ENCODE results near the gene ATF6. TPM values are rescaled to one million over a fixed set of nuclear protein-coding genes. Genes with fewer than 3 reads are reported as not detected.

ATF6 gene
- total and polyA plus RNA-seq, 2 donors from 2014 or later = 11.5 to 35.6 TPM

DNA sequence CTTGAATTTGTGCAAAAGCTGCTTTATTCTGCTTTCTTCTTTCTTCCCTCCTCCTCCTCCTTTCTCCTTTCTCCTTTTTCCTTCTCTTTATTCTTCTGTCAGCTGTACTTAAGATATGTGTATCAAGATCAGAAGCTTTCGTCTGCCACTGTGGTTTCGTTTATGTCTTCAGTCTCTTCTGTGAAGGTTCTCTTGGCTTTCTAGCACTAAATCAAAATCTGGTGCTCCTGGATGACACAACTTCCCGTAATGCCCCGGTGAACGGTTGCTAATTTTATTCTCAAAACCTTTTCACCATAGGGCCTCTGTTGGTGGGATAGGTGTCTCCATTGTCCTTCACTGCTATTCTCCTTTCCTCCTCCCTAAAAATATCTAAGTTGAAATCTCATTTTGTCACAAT lies 5.0 kb downstream of the ATF6 start:
- Histone ChIP-seq H3K4me3 (ENCODE audit: low read length in 3 of 3) (no peak overlapping the region), H3K9ac (ENCODE audit: low read length in 3 of 3) (no peak overlapping the region), H3K36me3 (ENCODE audit: control insufficient read depth in 2 of 3, insufficient read depth in 3 of 3, low read length in 3 of 3) (no peaks in the 10 kb centered on the region), H3K27ac (ENCODE audit: low read depth in 2 of 2, low read length in 2 of 2) (no peak overlapping the region), H3K4me1 (ENCODE audit: control insufficient read depth in 2 of 3, insufficient read depth in 2 of 3, low read depth in 1 of 3, low read length in 3 of 3) (peaks cover 0 to 7% (median 3%) of the 10 kb centered on the region in 3 donors), H3K9me3 (ENCODE audit: control insufficient read depth in 2 of 3, insufficient read depth in 1 of 3, low read length in 3 of 3) (no peaks in the 10 kb centered on the region), H3K27me3 (ENCODE audit: control insufficient read depth, insufficient read depth, low read length) (no peaks in the 10 kb centered on the region)
- TF ChIP-seq, protein P1, sequence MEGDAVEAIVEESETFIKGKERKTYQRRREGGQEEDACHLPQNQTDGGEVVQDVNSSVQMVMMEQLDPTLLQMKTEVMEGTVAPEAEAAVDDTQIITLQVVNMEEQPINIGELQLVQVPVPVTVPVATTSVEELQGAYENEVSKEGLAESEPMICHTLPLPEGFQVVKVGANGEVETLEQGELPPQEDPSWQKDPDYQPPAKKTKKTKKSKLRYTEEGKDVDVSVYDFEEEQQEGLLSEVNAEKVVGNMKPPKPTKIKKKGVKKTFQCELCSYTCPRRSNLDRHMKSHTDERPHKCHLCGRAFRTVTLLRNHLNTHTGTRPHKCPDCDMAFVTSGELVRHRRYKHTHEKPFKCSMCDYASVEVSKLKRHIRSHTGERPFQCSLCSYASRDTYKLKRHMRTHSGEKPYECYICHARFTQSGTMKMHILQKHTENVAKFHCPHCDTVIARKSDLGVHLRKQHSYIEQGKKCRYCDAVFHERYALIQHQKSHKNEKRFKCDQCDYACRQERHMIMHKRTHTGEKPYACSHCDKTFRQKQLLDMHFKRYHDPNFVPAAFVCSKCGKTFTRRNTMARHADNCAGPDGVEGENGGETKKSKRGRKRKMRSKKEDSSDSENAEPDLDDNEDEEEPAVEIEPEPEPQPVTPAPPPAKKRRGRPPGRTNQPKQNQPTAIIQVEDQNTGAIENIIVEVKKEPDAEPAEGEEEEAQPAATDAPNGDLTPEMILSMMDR (IDR thresholded peaks at IDR 0.05; ENCODE audit: borderline replicate concordance, extremely low read depth, insufficient read depth) = no peak
- DNase-seq (no peak), FAIRE-seq (no peak)
- intact Hi-C loops (cut with DNase I) = no loop called here

DNA sequence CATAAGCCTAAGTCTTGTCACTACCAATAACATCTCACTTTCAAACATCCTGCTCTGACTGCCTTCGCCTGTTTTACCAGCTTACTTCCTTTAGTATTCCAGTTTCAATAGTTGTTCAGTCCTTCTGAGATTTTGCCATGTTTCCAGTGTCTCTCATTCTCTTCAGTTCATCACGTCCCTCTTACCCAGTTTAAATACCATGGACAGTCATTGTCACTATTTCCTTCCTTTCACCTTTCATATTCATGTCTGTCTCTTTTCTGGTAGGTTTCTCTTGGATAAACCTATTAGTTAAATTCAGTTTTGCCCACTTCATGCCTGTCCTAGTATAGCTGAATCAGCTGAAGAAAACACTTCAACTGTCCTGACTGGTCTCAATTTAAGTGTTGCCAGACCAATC lies 5.9 kb downstream of the ATF6 start:
- no peak overlapping the region for H3K27ac ChIP-seq (ENCODE audit: low read depth in 2 of 2, low read length in 2 of 2)
- no peak for DNase-seq
- FAIRE-seq = no peak
- H3K27me3 ChIP-seq (ENCODE audit: control insufficient read depth, insufficient read depth, low read length) = no peaks in the 10 kb centered on the region
- TF ChIP-seq, protein P1 (IDR thresholded peaks at IDR 0.05; ENCODE audit: borderline replicate concordance, extremely low read depth, insufficient read depth) = no peak
- no peaks in the 10 kb centered on the region for H3K36me3 ChIP-seq (ENCODE audit: control insufficient read depth in 2 of 3, insufficient read depth in 3 of 3, low read length in 3 of 3)
- peaks cover 0 to 7% (median 2%) of the 10 kb centered on the region in 3 donors for H3K4me1 ChIP-seq (ENCODE audit: control insufficient read depth in 2 of 3, insufficient read depth in 2 of 3, low read depth in 1 of 3, low read length in 3 of 3)
- no peaks in the 10 kb centered on the region for H3K9me3 ChIP-seq (ENCODE audit: control insufficient read depth in 2 of 3, insufficient read depth in 1 of 3, low read length in 3 of 3)
- H3K9ac ChIP-seq (ENCODE audit: low read length in 3 of 3) = no peak overlapping the region
- intact Hi-C loops (cut with DNase I) = no loop called here
- no peak overlapping the region for H3K4me3 ChIP-seq (ENCODE audit: low read length in 3 of 3)

DNA sequence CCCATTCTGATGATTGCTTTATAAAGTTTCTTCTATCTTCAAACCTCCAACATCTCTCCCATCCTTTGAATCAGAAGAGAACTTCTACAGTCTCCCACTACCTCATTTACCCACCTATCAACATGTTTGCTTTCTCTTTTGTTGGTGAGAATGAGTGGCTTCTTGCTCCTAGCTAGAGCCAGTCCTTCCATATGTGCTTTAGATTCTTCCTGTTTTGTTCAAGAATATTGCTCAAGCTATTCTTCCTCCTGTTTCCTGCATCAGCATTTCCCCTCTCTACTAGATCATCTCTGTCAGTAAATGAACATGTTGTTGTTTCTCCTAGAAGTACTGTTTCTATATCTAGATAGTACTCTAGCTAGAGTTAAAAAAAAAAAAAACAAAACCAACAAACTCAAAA lies 6.3 kb downstream of the ATF6 start:
- no peak overlapping the region for H3K9ac ChIP-seq (ENCODE audit: low read length in 3 of 3)
- intact Hi-C loops (cut with DNase I) = no loop called here
- FAIRE-seq = no peak
- no peaks in the 10 kb centered on the region for H3K9me3 ChIP-seq (ENCODE audit: control insufficient read depth in 2 of 3, insufficient read depth in 1 of 3, low read length in 3 of 3)
- no peaks in the 10 kb centered on the region for H3K27me3 ChIP-seq (ENCODE audit: control insufficient read depth, insufficient read depth, low read length)
- peaks cover 0 to 7% (median 0%) of the 10 kb centered on the region in 3 donors for H3K4me1 ChIP-seq (ENCODE audit: control insufficient read depth in 2 of 3, insufficient read depth in 2 of 3, low read depth in 1 of 3, low read length in 3 of 3)
- no peak for DNase-seq
- no peak overlapping the region for H3K4me3 ChIP-seq (ENCODE audit: low read length in 3 of 3)
- TF ChIP-seq, protein P1 (IDR thresholded peaks at IDR 0.05; ENCODE audit: borderline replicate concordance, extremely low read depth, insufficient read depth) = no peak
- H3K27ac ChIP-seq (ENCODE audit: low read depth in 2 of 2, low read length in 2 of 2) = no peak overlapping the region
- no peaks in the 10 kb centered on the region for H3K36me3 ChIP-seq (ENCODE audit: control insufficient read depth in 2 of 3, insufficient read depth in 3 of 3, low read length in 3 of 3)

DNA sequence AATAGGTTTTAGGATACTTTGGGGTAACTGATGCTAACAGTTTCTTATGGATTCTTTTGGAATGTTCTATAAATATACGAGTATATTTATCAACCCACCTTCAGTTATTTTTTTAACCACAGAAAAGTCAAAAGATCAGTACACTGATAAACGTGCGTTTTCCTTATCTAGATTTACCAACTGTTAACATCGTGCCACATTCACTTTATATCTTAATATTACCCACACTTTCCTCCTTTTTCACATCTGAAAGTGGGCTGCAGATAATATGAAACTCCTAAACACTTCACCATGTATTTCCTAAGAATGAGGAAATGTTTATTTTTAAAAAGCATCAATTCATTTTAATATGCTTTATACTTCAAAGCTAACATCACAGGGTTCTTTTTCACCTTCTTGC lies 7.7 kb downstream of the ATF6 start:
- intact Hi-C loops (cut with DNase I) = no loop called here
- Histone ChIP-seq H3K27me3 (ENCODE audit: control insufficient read depth, insufficient read depth, low read length) (no peaks in the 10 kb centered on the region), H3K4me1 (ENCODE audit: control insufficient read depth in 2 of 3, insufficient read depth in 2 of 3, low read depth in 1 of 3, low read length in 3 of 3) (peaks cover 0 to 10% (median 0%) of the 10 kb centered on the region in 3 donors), H3K36me3 (ENCODE audit: control insufficient read depth in 2 of 3, insufficient read depth in 3 of 3, low read length in 3 of 3) (no peaks in the 10 kb centered on the region), H3K9ac (ENCODE audit: low read length in 3 of 3) (no peak overlapping the region), H3K27ac (ENCODE audit: low read depth in 2 of 2, low read length in 2 of 2) (no peak overlapping the region), H3K9me3 (ENCODE audit: control insufficient read depth in 2 of 3, insufficient read depth in 1 of 3, low read length in 3 of 3) (no peaks in the 10 kb centered on the region), H3K4me3 (ENCODE audit: low read length in 3 of 3) (no peak overlapping the region)
- TF ChIP-seq, protein P1 (IDR thresholded peaks at IDR 0.05; ENCODE audit: borderline replicate concordance, extremely low read depth, insufficient read depth) = no peak
- DNase-seq (no peak), FAIRE-seq (no peak)
